CD4-positive, alpha-beta T cell treated with Interleukin-1 beta for 1 hour (primary cell): ENCODE measurements around the gene FBXL5.

Source experiments
- DNase-seq, 2 donors: peaks; one replicate each; pipeline ENCODE4 v3.0.0-alpha.2; 2020 to 2022

Gene FBXL5

GRCh38 chr4:15556511-15557092, 98.6 kb downstream of the FBXL5 start:
- DNase-seq: no peak
